Measurements from ENCODE around the gene DLEC1. TPM values are rescaled to one million over a fixed set of nuclear protein-coding genes. Genes with fewer than 3 reads are reported as not detected.

Gene DLEC1
- total and polyA plus RNA-seq, 2 of the 4 experiments (the other 2 are of a cell fraction) = 0.03 TPM; not detected in 1

DNA sequence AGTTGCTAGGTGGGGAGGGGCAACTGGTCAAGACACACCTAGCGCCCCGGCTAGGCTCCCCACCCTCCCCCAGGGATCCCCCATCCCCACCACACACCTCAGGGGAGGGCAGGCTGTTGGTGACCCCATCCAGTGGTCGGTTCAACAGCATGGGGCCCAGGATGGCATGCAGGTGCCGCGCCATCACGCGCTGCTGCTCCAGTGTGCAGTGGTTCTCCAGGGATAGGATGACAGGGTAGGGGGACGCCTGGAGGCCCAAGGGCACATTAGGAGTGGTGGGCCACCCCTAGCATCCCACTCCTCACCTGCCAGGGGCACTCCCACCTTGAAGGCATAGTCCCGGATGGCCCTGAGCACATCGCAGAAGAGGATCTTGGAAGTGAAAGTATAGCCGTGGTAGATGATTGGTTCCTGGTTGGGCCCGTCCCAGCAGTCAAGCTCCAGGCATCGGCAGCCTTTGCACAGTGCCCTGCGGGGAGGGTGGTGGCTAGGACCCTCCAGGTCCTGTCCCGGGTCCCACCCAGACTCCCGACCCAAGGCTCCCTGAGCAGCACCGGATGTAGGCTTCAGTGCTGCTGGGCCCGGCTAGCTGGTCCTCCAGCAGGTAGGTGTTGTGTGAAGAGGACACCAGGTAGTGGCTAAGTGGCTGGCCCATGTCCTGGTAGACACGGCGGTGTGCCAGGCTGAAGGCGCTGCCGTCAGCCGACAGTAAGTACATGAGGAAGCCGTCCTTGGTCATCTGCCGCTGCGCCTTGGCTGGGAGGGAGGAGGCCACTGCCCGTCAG, 29.0 kb upstream of the DLEC1 start:
- DNase-seq = no peak
- Histone ChIP-seq H2BK5ac (ENCODE audit: low read depth, low read length, poor library complexity, severe bottlenecking) (no peak overlapping the region), H2AFZ (replicated peaks; ENCODE audit: low read length, poor library complexity) (no peak overlapping the region), H3K9ac (ENCODE audit: low read depth, low read length) (no peak overlapping the region), H3K18ac (ENCODE audit: low read depth, low read length) (no peak overlapping the region), H2BK120ac (ENCODE audit: low read depth, low read length) (no peak overlapping the region), H4K20me1 (ENCODE audit: insufficient read depth, low read length) (no peaks in the 10 kb centered on the region), H4K5ac (ENCODE audit: low read depth, low read length) (no peak overlapping the region), H4K91ac (ENCODE audit: insufficient read depth, low read depth, low read length) (no peak overlapping the region), H2BK15ac (ENCODE audit: low read depth, low read length) (no peak overlapping the region), H3K9me3 (ENCODE audit: control insufficient read depth, insufficient read depth, low read length) (no peaks in the 10 kb centered on the region), H2AK9ac (replicated peaks; ENCODE audit: low read depth, low read length, poor library complexity) (no peak overlapping the region), H3K27ac (ENCODE audit: insufficient read depth, low read length) (no peak overlapping the region), H3K4me1 (ENCODE audit: control insufficient read depth, insufficient read depth, low read length) (no peaks in the 10 kb centered on the region), H2AK5ac (ENCODE audit: low read depth, low read length) (no peak overlapping the region), H4K8ac (ENCODE audit: low read depth in 2 of 2, low read length in 2 of 2) (no peak overlapping the region), H3K36me3 (ENCODE audit: control insufficient read depth, insufficient read depth, low read length) (peaks cover 29% of the 10 kb centered on the region), H3K79me1 (ENCODE audit: low read depth in 1 of 2, low read length in 2 of 2) (no peaks in the 10 kb centered on the region), H2BK20ac (ENCODE audit: low read depth, low read length) (no peak overlapping the region), H3K4me3 (ENCODE audit: insufficient read depth, low read depth, low read length) (no peak overlapping the region), H3K56ac (ENCODE audit: extremely low read depth, insufficient read depth, low read length) (no peak overlapping the region), H3K23ac (ENCODE audit: low read depth, low read length) (no peak overlapping the region), H3K9me1 (ENCODE audit: insufficient read depth, low read length) (0 out of 2 replicates have a peak, but pooled peaks cover 4% of the 10 kb centered on the region), H3K27me3 (ENCODE audit: control insufficient read depth, insufficient read depth, low read length) (no peaks in the 10 kb centered on the region), H3K4ac (ENCODE audit: low read depth, low read length) (no peak overlapping the region), H3K14ac (replicated peaks; ENCODE audit: low read depth, low read length) (no peak overlapping the region), H3K4me2 (ENCODE audit: low read depth, low read length) (no peak overlapping the region)
- in situ Hi-C loops (cut with MboI; ENCODE audit: low sequenced_read_pairs) = no loop called here
- no TSS peak for BruUV-seq (replicated peaks)
- ATAC-seq (ENCODE audit: low read depth) = no peak
- no peak for TF ChIP-seq CHD1 (IDR thresholded peaks at IDR 0.05; ENCODE audit: low read depth, low read length)
- CTCF ChIA-PET = no interaction called here
- POLR2A ChIA-PET (ENCODE audit: unreplicated experiment) = no interaction called here
- WGBS, 2 experiments (ENCODE audit: extremely low coverage in 2 of 2, insufficient read length in 1 of 2) = 88% methylated on average over 6 of the region's 27 CpGs; no CpG with 5 or more reads in 1 of the 2 experiments
- intact Hi-C loops (cut with micrococcal nuclease) = no loop called here
- dilution Hi-C loops (cut with HindIII; ENCODE audit: low sequenced_read_pairs, unreplicated experiment) = no loop called here
